Suprapubic skin (tissue), 4 donors: Measurements from ENCODE around the gene LRGUK. TPM values are rescaled to one million over a fixed set of nuclear protein-coding genes. Genes with fewer than 3 reads are reported as not detected.

Source experiments
- DNase-seq, 2 donors: peaks; one replicate each; pipeline ENCODE4 v3.0.0-alpha.2; 2019; ENCODE audit warnings: low spot score in 2 of 2
- H3K27ac ChIP-seq: fragments of 200-600 bp; sonication (generic); one replicate; pipeline ENCODE4 v1.5.1; 2019
- H3K27me3 ChIP-seq: fragments of 200-600 bp; sonication (generic); one replicate; pipeline ENCODE4 v1.5.1; 2019
- H3K36me3 ChIP-seq: fragments of 200-600 bp; sonication (generic); one replicate; pipeline ENCODE4 v1.5.1; 2019
- H3K4me1 ChIP-seq: fragments of 200-600 bp; sonication (generic); one replicate; pipeline ENCODE4 v1.5.1; 2019
- H3K4me3 ChIP-seq: fragments of 200-600 bp; sonication (generic); one replicate; pipeline ENCODE4 v1.5.1; 2019; ENCODE audit warnings: mild to moderate bottlenecking
- H3K9me3 ChIP-seq: fragments of 200-600 bp; sonication (generic); one replicate; pipeline ENCODE4 v1.5.1; 2019
- EP300 ChIP-seq: sonication (generic); formaldehyde crosslinking; IDR thresholded peaks from one replicate; pipeline ENCODE4 v1.6.1; 2017; ENCODE audit warnings: antibody characterized with exemption
- POLR2A ChIP-seq, 2 donors: fragments of 450-650 bp; IDR thresholded peaks; one replicate each; pipeline ENCODE4 v1.6.1; 2017; ENCODE audit warnings: antibody characterized with exemption in 2 of 2, mild to moderate bottlenecking in 2 of 2, moderate library complexity in 2 of 2
- POLR2AphosphoS5 ChIP-seq, 3 donors: sonication (generic); formaldehyde crosslinking; IDR thresholded peaks; one replicate each; pipeline ENCODE4 v1.6.1; 2017; ENCODE audit warnings: antibody characterized with exemption in 3 of 3
- WGBS: methylation state at CpG from one replicate; pipeline ENCODE4 v1.1.5; 2018; 5-methylcytosine and 5-hydroxymethylcytosine counted together
- total RNA-seq, 4 donors: library from RNA; depleted of rRNA; stranded (reverse); fragments of >200 nt; gene quantifications; one replicate each; pipeline ENCODE4 v1.1.0, GENCODE V29; 2016
- TF ChIP-seq, protein P1 (sequence below), 2 donors: fragments of 200-600 bp in 1 of 2; fragments of 450-650 bp in 1 of 2; sonication (generic) in 1 of 2; IDR thresholded peaks; one replicate each; pipeline ENCODE4 v1.5.1; 2016 to 2019; ENCODE audit warnings: antibody characterized with exemption in 2 of 2, mild to moderate bottlenecking in 1 of 2, moderate library complexity in 1 of 2

LRGUK gene
- total RNA-seq, 4 donors from 2014 or later, result 0.34 to 1.2 (median 0.91) TPM

GRCh38 chr7:134193240-134193639 is 66.1 kb downstream of the LRGUK start:
- no peaks in the 10 kb centered on the region for H3K4me1 ChIP-seq

DNA sequence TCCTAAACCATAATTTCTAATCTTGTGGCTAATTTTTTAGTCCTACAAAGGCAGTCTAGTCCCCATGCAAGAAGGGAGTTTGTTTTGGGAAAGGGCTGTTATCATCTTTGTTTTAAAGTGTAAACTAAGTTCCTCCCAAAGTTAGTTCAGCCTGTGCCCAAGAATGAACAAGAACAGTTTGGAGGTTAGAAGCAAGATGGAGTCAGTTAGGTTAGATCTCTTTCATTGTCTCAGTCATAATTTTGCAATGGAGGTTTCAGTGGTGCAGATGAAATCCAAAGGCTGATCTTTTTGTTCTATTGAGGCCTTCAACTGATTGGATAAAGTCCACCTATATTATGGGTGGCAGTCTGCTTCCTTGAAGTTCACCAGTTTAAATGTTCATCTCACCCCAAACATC is 68.1 kb downstream of the LRGUK start:
- no peaks in the 10 kb centered on the region for H3K27me3 ChIP-seq
- H3K9me3 ChIP-seq, result no peaks in the 10 kb centered on the region
- TF ChIP-seq EP300, result no peak
- no peak for TF ChIP-seq POLR2AphosphoS5 (IDR thresholded peaks at IDR 0.05)
- TF ChIP-seq, protein P1, sequence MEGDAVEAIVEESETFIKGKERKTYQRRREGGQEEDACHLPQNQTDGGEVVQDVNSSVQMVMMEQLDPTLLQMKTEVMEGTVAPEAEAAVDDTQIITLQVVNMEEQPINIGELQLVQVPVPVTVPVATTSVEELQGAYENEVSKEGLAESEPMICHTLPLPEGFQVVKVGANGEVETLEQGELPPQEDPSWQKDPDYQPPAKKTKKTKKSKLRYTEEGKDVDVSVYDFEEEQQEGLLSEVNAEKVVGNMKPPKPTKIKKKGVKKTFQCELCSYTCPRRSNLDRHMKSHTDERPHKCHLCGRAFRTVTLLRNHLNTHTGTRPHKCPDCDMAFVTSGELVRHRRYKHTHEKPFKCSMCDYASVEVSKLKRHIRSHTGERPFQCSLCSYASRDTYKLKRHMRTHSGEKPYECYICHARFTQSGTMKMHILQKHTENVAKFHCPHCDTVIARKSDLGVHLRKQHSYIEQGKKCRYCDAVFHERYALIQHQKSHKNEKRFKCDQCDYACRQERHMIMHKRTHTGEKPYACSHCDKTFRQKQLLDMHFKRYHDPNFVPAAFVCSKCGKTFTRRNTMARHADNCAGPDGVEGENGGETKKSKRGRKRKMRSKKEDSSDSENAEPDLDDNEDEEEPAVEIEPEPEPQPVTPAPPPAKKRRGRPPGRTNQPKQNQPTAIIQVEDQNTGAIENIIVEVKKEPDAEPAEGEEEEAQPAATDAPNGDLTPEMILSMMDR (IDR thresholded peaks at IDR 0.05), result no peak
- TF ChIP-seq POLR2A (IDR thresholded peaks at IDR 0.05), result no peak
- no peak for DNase-seq
- H3K4me1 ChIP-seq, result no peaks in the 10 kb centered on the region
- no peak overlapping the region for H3K4me3 ChIP-seq
- no peak overlapping the region for H3K27ac ChIP-seq
- H3K36me3 ChIP-seq, result no peaks in the 10 kb centered on the region

More at GRCh38 chr7:134193240-134193639, 66.1 kb downstream of the LRGUK start:
- Histone ChIP-seq H3K36me3 (no peaks in the 10 kb centered on the region), H3K9me3 (no peaks in the 10 kb centered on the region), H3K27ac (no peak overlapping the region), H3K27me3 (no peaks in the 10 kb centered on the region), H3K4me3 (no peak overlapping the region)
- no peak for TF ChIP-seq EP300
- TF ChIP-seq POLR2A (IDR thresholded peaks at IDR 0.05), result no peak
- TF ChIP-seq, protein P1 (IDR thresholded peaks at IDR 0.05), result no peak
- no peak for TF ChIP-seq POLR2AphosphoS5 (IDR thresholded peaks at IDR 0.05)
- no peak for DNase-seq
- 86% methylated on average over 1 of the region's 1 CpG for WGBS

- no peak overlapping the region for H3K4me3 ChIP-seq
- 90% methylated on average over 2 of the region's 2 CpGs for WGBS
- no peaks in the 10 kb centered on the region for H3K36me3 ChIP-seq
- no peaks in the 10 kb centered on the region for H3K27me3 ChIP-seq
- no peaks in the 10 kb centered on the region for H3K9me3 ChIP-seq
- H3K27ac ChIP-seq, result no peak overlapping the region
- H3K4me1 ChIP-seq, result no peaks in the 10 kb centered on the region
- TF ChIP-seq POLR2AphosphoS5 (IDR thresholded peaks at IDR 0.05) (no peak), POLR2A (IDR thresholded peaks at IDR 0.05) (no peak), EP300 (no peak)
- TF ChIP-seq, protein P1 (IDR thresholded peaks at IDR 0.05), result no peak
- DNase-seq, result no peak
These were observed 69.3 kb downstream of the LRGUK start for GRCh38 chr7:134196439-134196838.

GRCh38 chr7:134197345-134197744 is 70.2 kb downstream of the LRGUK start:
- no peak for TF ChIP-seq EP300
- TF ChIP-seq, protein P1 (IDR thresholded peaks at IDR 0.05), result no peak
- TF ChIP-seq POLR2A (IDR thresholded peaks at IDR 0.05), result no peak
- no peak for TF ChIP-seq POLR2AphosphoS5 (IDR thresholded peaks at IDR 0.05)
- WGBS, result 91% methylated on average over 2 of the region's 2 CpGs

GRCh38 chr7:134200970-134201369 is 73.8 kb downstream of the LRGUK start:
- no peaks in the 10 kb centered on the region for H3K27me3 ChIP-seq
- no peaks in the 10 kb centered on the region for H3K9me3 ChIP-seq
- H3K27ac ChIP-seq, result no peak overlapping the region
- TF ChIP-seq POLR2A (IDR thresholded peaks at IDR 0.05) (no peak), EP300 (no peak), POLR2AphosphoS5 (IDR thresholded peaks at IDR 0.05) (no peak)
- TF ChIP-seq, protein P1 (IDR thresholded peaks at IDR 0.05), result no peak
- DNase-seq, result no peak
- H3K4me3 ChIP-seq, result no peak overlapping the region
- WGBS, result 77% methylated on average over 5 of the region's 5 CpGs
- no peaks in the 10 kb centered on the region for H3K36me3 ChIP-seq
- H3K4me1 ChIP-seq, result no peaks in the 10 kb centered on the region

More at GRCh38 chr7:134197345-134197744, 70.2 kb downstream of the LRGUK start:
- H3K36me3 ChIP-seq, result no peaks in the 10 kb centered on the region
- H3K4me3 ChIP-seq, result no peak overlapping the region
- DNase-seq, result no peak
- no peaks in the 10 kb centered on the region for H3K27me3 ChIP-seq
- no peak overlapping the region for H3K27ac ChIP-seq
- no peaks in the 10 kb centered on the region for H3K9me3 ChIP-seq
- no peaks in the 10 kb centered on the region for H3K4me1 ChIP-seq
